Keratinocyte (primary cell): ENCODE data around the gene NLRC5. TPM values are rescaled to one million over a fixed set of nuclear protein-coding genes. Genes with fewer than 3 reads are reported as not detected.

ENCODE experiments used
- DNase-seq: peaks from one replicate; pipeline ENCODE4 v3.0.0-alpha.2; 2011; ENCODE audit warnings: low read depth, missing footprints, low spot score
- FAIRE-seq: peaks from 2 replicates; lab custom pipeline; 2011; peaks lifted over from hg19 to GRCh38; lab: Jason Lieb, UNC
- H2AFZ ChIP-seq: 2 replicates; pipeline ENCODE4 v1.6.0; 2012; ENCODE audit warnings: low read length, control low read depth, inconsistent platforms; ENCODE audit not compliant: control insufficient read depth
- H3K27ac ChIP-seq: 2 replicates; pipeline ENCODE4 v1.5.1; 2011; ENCODE audit warnings: low read length; ENCODE audit not compliant: control insufficient read depth, insufficient read depth
- H3K27me3 ChIP-seq: 3 replicates; pipeline ENCODE4 v1.6.0; 2011; ENCODE audit warnings: low read length; ENCODE audit not compliant: control insufficient read depth, insufficient read depth; ENCODE audit errors: extremely low read depth
- H3K36me3 ChIP-seq, 2 experiments: 2 replicates in 1 of 2; 3 replicates in 1 of 2; pipeline ENCODE4 v1.5.1; 2011; ENCODE audit warnings: low read length in 2 of 2, mild to moderate bottlenecking in 1 of 2; ENCODE audit not compliant: control insufficient read depth in 2 of 2, insufficient read depth in 2 of 2; ENCODE audit errors: extremely low read depth in 1 of 2
- H3K4me1 ChIP-seq: 3 replicates; pipeline ENCODE4 v1.5.1; 2011; ENCODE audit warnings: low read length; ENCODE audit not compliant: control insufficient read depth, insufficient read depth; ENCODE audit errors: extremely low read depth
- H3K4me2 ChIP-seq: 3 replicates; pipeline ENCODE4 v1.6.0; 2011; ENCODE audit warnings: low read depth, low read length; ENCODE audit not compliant: control insufficient read depth, insufficient read depth; ENCODE audit errors: extremely low read depth
- H3K4me3 ChIP-seq, 3 experiments: fragments of 200-600 bp in 1 of 3; sonication (generic) in 1 of 3; 2 replicates in 2 of 3; 3 replicates in 1 of 3; pipeline ENCODE4 v1.5.1; 2011 to 2016; ENCODE audit warnings: low read length in 3 of 3, mild to moderate bottlenecking in 3 of 3, control low read depth in 2 of 3, inconsistent platforms in 1 of 3, low read depth in 1 of 3, mixed read lengths in 1 of 3, mixed run types in 1 of 3, moderate library complexity in 1 of 3; ENCODE audit not compliant: control insufficient read depth in 2 of 3, insufficient read depth in 2 of 3; ENCODE audit errors: extremely low read depth in 1 of 3
- H3K79me2 ChIP-seq: 2 replicates; pipeline ENCODE4 v1.6.0; 2012; ENCODE audit warnings: low read length; ENCODE audit not compliant: control insufficient read depth, insufficient read depth
- H3K9ac ChIP-seq: 3 replicates; pipeline ENCODE4 v1.6.0; 2011; ENCODE audit warnings: low read length; ENCODE audit not compliant: control insufficient read depth, insufficient read depth; ENCODE audit errors: extremely low read depth
- H3K9me1 ChIP-seq: 3 replicates; pipeline ENCODE4 v1.6.0; 2011; ENCODE audit warnings: low read length; ENCODE audit not compliant: control insufficient read depth, insufficient read depth; ENCODE audit errors: extremely low read depth
- H3K9me3 ChIP-seq: 2 replicates; pipeline ENCODE4 v1.5.1; 2012; ENCODE audit warnings: low read depth, low read length; ENCODE audit not compliant: control insufficient read depth
- H4K20me1 ChIP-seq: 3 replicates; pipeline ENCODE4 v1.6.0; 2011; ENCODE audit warnings: low read length; ENCODE audit not compliant: control insufficient read depth, insufficient read depth; ENCODE audit errors: extremely low read depth
- EZH2 ChIP-seq: IDR thresholded peaks from one replicate; pipeline ENCODE4 v1.6.1; 2012; ENCODE audit warnings: inconsistent platforms, mild to moderate bottlenecking, low read length, moderate library complexity
- dilution Hi-C: fragments of 300-500 bp; cut with MboI; formaldehyde crosslinking; loops from one replicate; pipeline ENCODE4 v1.7.0; 2020; ENCODE audit warnings: low sequenced_read_pairs; ENCODE audit not compliant: extremely low pct_ligation_motif_present
- polyA plus RNA-seq, 5 experiments: library from polyadenylated mRNA; depleted of rRNA in 3 of 5; stranded (reverse) in 3 of 5; stranded (forward) in 1 of 5; unstranded in 1 of 5; fragments of >200 nt; gene quantifications; 1 replicate in 1 of 5; 2 replicates in 3 of 5; 3 replicates in 1 of 5; pipeline versions ENCODE4 v1.2.1 to v1.2.3, GENCODE V29; 2011 to 2012; ENCODE audit warnings: missing spikeins in 2 of 5, low read depth in 1 of 5, low replicate concordance in 1 of 5
- TF ChIP-seq, protein P1 (sequence below), 3 experiments: IDR thresholded peaks in 1 of 3; conservative IDR thresholded peaks in 1 of 3; optimal IDR thresholded peaks in 1 of 3; 2 replicates in 2 of 3; 3 replicates in 1 of 3; pipeline versions ENCODE3 to v1.5.1; 2011; ENCODE audit warnings: low read length in 3 of 3, mild to moderate bottlenecking in 3 of 3, moderate library complexity in 2 of 3, control low read depth in 1 of 3, inconsistent platforms in 1 of 3; ENCODE audit not compliant: insufficient read depth in 2 of 3; ENCODE audit errors: extremely low read depth in 1 of 3

Gene NLRC5
- polyA plus RNA-seq, 1 donor (not counting 4 experiments of a cell fraction or from before 2014, with no cell fraction given), result 7.8 TPM

DNA sequence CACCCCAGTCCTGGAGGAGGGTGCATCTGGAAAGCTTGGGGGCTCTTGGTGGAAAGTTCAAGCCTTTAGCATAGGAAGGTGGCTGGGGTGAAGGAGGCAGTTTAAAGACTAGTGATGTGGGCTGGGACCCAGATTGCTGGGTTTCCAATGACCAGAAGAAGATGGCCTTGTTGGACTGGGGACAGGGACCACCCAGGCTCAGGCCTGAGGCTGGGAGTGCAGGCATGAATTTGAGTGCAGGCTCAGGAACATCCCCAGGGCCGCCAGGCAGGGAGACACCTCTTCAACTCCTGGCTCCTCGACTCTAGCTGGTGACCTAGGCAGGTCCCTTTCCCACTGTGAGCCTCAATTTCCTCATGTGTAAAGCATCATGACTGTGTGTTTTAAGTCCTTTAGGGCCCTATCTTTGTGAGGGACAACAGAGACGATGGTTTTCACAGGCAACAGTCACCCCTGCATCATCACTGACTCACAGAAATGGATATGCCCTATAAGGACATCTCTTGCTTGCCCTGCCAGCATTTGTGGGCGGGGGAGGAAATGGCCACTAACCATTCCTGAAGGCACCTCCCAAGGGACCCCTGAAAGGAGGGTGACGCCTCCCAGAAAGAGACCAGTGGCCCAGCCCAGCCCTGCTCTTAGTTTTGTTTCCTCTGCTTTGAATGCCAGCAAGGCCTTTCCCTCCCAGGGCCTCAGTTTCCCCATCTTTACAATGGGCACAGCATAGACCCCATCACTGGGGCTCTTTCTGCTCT lies 11.1 kb downstream of the NLRC5 start:
- H4K20me1 ChIP-seq, result no peaks in the 10 kb centered on the region
- no peak for TF ChIP-seq EZH2
- TF ChIP-seq, protein P1, sequence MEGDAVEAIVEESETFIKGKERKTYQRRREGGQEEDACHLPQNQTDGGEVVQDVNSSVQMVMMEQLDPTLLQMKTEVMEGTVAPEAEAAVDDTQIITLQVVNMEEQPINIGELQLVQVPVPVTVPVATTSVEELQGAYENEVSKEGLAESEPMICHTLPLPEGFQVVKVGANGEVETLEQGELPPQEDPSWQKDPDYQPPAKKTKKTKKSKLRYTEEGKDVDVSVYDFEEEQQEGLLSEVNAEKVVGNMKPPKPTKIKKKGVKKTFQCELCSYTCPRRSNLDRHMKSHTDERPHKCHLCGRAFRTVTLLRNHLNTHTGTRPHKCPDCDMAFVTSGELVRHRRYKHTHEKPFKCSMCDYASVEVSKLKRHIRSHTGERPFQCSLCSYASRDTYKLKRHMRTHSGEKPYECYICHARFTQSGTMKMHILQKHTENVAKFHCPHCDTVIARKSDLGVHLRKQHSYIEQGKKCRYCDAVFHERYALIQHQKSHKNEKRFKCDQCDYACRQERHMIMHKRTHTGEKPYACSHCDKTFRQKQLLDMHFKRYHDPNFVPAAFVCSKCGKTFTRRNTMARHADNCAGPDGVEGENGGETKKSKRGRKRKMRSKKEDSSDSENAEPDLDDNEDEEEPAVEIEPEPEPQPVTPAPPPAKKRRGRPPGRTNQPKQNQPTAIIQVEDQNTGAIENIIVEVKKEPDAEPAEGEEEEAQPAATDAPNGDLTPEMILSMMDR (optimal IDR thresholded peaks at IDR 0.05 in 1 of 3, IDR thresholded peaks at IDR 0.05 in 1 of 3, conservative IDR thresholded peaks at IDR 0.05 in 1 of 3; ENCODE audit: extremely low read depth in 1 of 3, insufficient read depth in 2 of 3, low read length in 3 of 3), result no peak
- H3K4me3 ChIP-seq, result no peak overlapping the region
- H3K27ac ChIP-seq, result peak overlapping the region; percentile 69
- no peaks in the 10 kb centered on the region for H3K79me2 ChIP-seq
- H2AFZ ChIP-seq, result no peak overlapping the region
- no peaks in the 10 kb centered on the region for H3K9me3 ChIP-seq
- peaks cover 36% of the 10 kb centered on the region for H3K4me1 ChIP-seq
- peak overlapping the region; percentile 16 for H3K4me2 ChIP-seq
- H3K9me1 ChIP-seq, result peaks cover 3% of the 10 kb centered on the region
- H3K36me3 ChIP-seq, result no peaks in the 10 kb centered on the region
- DNase-seq (no peak), FAIRE-seq (peak; percentile 52)
- dilution Hi-C loops, result no loop called here
- H3K27me3 ChIP-seq, result no peaks in the 10 kb centered on the region
- peak overlapping the region; percentile 44 for H3K9ac ChIP-seq

DNA sequence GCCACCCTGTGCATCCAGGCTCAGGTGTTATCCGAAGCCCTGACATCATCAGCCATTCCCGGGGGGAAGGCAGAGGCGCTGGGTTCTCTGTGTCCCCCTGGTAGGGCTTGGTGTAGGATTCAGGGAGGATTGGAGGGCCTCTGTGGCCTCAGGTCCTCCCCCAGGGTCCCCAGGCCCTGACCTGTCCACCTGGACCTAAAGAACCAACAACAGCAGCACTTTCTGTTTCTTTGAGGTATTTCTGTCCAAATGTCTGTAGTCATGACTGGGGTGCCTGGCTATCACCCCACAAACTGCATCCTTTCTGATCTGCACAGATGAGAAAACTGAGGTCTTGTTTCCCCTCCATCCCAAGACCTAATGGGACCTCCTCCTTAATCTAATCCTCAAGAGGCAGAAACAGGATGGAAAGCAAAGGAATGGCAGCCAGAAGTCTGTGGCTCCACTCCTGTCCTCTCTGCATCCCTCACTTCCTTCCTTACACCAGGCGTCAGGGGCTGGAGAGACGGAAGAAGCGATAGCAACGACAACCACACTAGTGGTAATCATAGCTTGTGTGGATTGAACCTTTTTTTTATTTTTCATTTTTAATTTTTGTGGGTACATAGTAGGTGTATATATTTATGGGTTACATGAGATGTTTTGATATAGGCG lies 11.8 kb downstream of the NLRC5 start:
- no peaks in the 10 kb centered on the region for H3K36me3 ChIP-seq
- H3K27ac ChIP-seq, result no peak overlapping the region
- H4K20me1 ChIP-seq, result no peaks in the 10 kb centered on the region
- H3K9me3 ChIP-seq, result no peaks in the 10 kb centered on the region
- TF ChIP-seq EZH2, result no peak
- TF ChIP-seq, protein P1 (optimal IDR thresholded peaks at IDR 0.05 in 1 of 3, IDR thresholded peaks at IDR 0.05 in 1 of 3, conservative IDR thresholded peaks at IDR 0.05 in 1 of 3; ENCODE audit: extremely low read depth in 1 of 3, insufficient read depth in 2 of 3, low read length in 3 of 3), result no peak
- FAIRE-seq, result no peak
- peaks cover 36% of the 10 kb centered on the region for H3K4me1 ChIP-seq
- dilution Hi-C loops, result no loop called here
- no peaks in the 10 kb centered on the region for H3K79me2 ChIP-seq
- no peak overlapping the region for H3K4me3 ChIP-seq
- H3K9me1 ChIP-seq, result peaks cover 3% of the 10 kb centered on the region
- DNase-seq, result no peak
- H3K4me2 ChIP-seq, result no peak overlapping the region
- no peak overlapping the region for H3K9ac ChIP-seq
- H3K27me3 ChIP-seq, result no peaks in the 10 kb centered on the region
- no peak overlapping the region for H2AFZ ChIP-seq
